ENCODE data around the gene WWTR1.

The WWTR1 gene

GRCh38 chr3:149514471-149514870 is 143.4 kb downstream of the WWTR1 start:
- DNase-seq (ENCODE audit: low read depth) = no peak
- H3K4me3 ChIP-seq (ENCODE audit: low read depth, low read length) = no peak overlapping the region

- no peak for DNase-seq (ENCODE audit: low read depth)
- no peak overlapping the region for H3K4me3 ChIP-seq (ENCODE audit: low read depth, low read length)
Observed at GRCh38 chr3:149512073-149512782, 145.6 kb downstream of the WWTR1 start.

GRCh38 chr3:149511040-149511626 is 146.7 kb downstream of the WWTR1 start:
- H3K4me3 ChIP-seq (ENCODE audit: low read depth, low read length) = no peak overlapping the region
- no peak for DNase-seq (ENCODE audit: low read depth)

- DNase-seq (ENCODE audit: low read depth) = no peak
- no peak overlapping the region for H3K4me3 ChIP-seq (ENCODE audit: low read depth, low read length)
Observed at GRCh38 chr3:149510480-149510879, 147.3 kb downstream of the WWTR1 start.

GRCh38 chr3:149509526-149509925 is 148.3 kb downstream of the WWTR1 start:
- no peak overlapping the region for H3K4me3 ChIP-seq (ENCODE audit: low read depth, low read length)
- DNase-seq (ENCODE audit: low read depth) = no peak

GRCh38 chr3:149507491-149508324 is 150.1 kb downstream of the WWTR1 start:
- H3K4me3 ChIP-seq (ENCODE audit: low read depth, low read length) = no peak overlapping the region
- no peak for DNase-seq (ENCODE audit: low read depth)

GRCh38 chr3:149506965-149507364 is 150.9 kb downstream of the WWTR1 start:
- no peak overlapping the region for H3K4me3 ChIP-seq (ENCODE audit: low read depth, low read length)
- DNase-seq (ENCODE audit: low read depth) = no peak

- no peak overlapping the region for H3K4me3 ChIP-seq (ENCODE audit: low read depth, low read length)
- peak; percentile 32 for DNase-seq (ENCODE audit: low read depth)
Observed at GRCh38 chr3:149506540-149506939, 151.3 kb downstream of the WWTR1 start.

- no peak overlapping the region for H3K4me3 ChIP-seq (ENCODE audit: low read depth, low read length)
- DNase-seq (ENCODE audit: low read depth) = no peak
Observed at GRCh38 chr3:149502438-149502837, 155.4 kb downstream of the WWTR1 start.

GRCh38 chr3:149501524-149501923 is 156.3 kb downstream of the WWTR1 start:
- no peak overlapping the region for H3K4me3 ChIP-seq (ENCODE audit: low read depth, low read length)

GRCh38 chr3:149497966-149498670 is 159.7 kb downstream of the WWTR1 start:
- H3K4me3 ChIP-seq (ENCODE audit: low read depth, low read length) = no peak overlapping the region
- no peak for DNase-seq (ENCODE audit: low read depth)

More at GRCh38 chr3:149501524-149501923, 156.3 kb downstream of the WWTR1 start:
- peak; percentile 67 for DNase-seq (ENCODE audit: low read depth)

GRCh38 chr3:149496891-149497290 is 160.9 kb downstream of the WWTR1 start:
- no peak overlapping the region for H3K4me3 ChIP-seq (ENCODE audit: low read depth, low read length)
- DNase-seq (ENCODE audit: low read depth) = no peak

- DNase-seq (ENCODE audit: low read depth) = no peak
- H3K4me3 ChIP-seq (ENCODE audit: low read depth, low read length) = no peak overlapping the region
Observed at GRCh38 chr3:149495581-149496125, 162.2 kb downstream of the WWTR1 start.

- peak; percentile 45 for DNase-seq (ENCODE audit: low read depth)
- no peak overlapping the region for H3K4me3 ChIP-seq (ENCODE audit: low read depth, low read length)
Observed at GRCh38 chr3:149494759-149495580, 162.9 kb downstream of the WWTR1 start.

- DNase-seq (ENCODE audit: low read depth) = peak; percentile 37
- no peak overlapping the region for H3K4me3 ChIP-seq (ENCODE audit: low read depth, low read length)
Observed at GRCh38 chr3:149494022-149494758, 163.6 kb downstream of the WWTR1 start.

GRCh38 chr3:149493315-149494021 is 164.4 kb downstream of the WWTR1 start:
- no peak for DNase-seq (ENCODE audit: low read depth)
- no peak overlapping the region for H3K4me3 ChIP-seq (ENCODE audit: low read depth, low read length)

GRCh38 chr3:149490260-149490971 is 167.4 kb downstream of the WWTR1 start:
- DNase-seq (ENCODE audit: low read depth) = no peak
- no peak overlapping the region for H3K4me3 ChIP-seq (ENCODE audit: low read depth, low read length)
